Endothelial cell of umbilical vein (primary cell): ENCODE measurements around the gene HIKESHI. TPM values are rescaled to one million over a fixed set of nuclear protein-coding genes. Genes with fewer than 3 reads are reported as not detected.
"Not testable (repeated sequence)": the region's sequence is repeated elsewhere in the genome, so short reads cannot be mapped to it uniquely, and the experiment has no call there.

Source experiments
- BruUV-seq: library from RNA; stranded (reverse); fragments of 400-500 nt; replicated peaks from 2 replicates; lab custom pipeline; 2021; lab: Mats Ljungman, UMichigan
- CTCF ChIA-PET: fragments of 300-600, 350-600 bp; sonication (Branson Sonifier 250); formaldehyde crosslinking; loops from one replicate; lab custom pipeline; 2021; ENCODE audit warnings: antibody characterized with exemption, inconsistent platforms; lab: Charles Lee
- POLR2A ChIA-PET: fragments of 300-600, 350-600 bp; sonication (Branson Sonifier 250); formaldehyde crosslinking; loops from one replicate; lab custom pipeline; 2021; ENCODE audit warnings: antibody characterized with exemption, inconsistent platforms; lab: Charles Lee
- DNase-seq: peaks from one replicate; pipeline ENCODE4 v3.0.0-alpha.2; 2011; ENCODE audit warnings: low read depth, low spot score
- FAIRE-seq: peaks from 2 replicates; lab custom pipeline; 2011; peaks lifted over from hg19 to GRCh38; lab: Jason Lieb, UNC
- H2AFZ ChIP-seq: 2 replicates; pipeline ENCODE4 v1.6.0; 2012; ENCODE audit warnings: low read depth, low read length, control low read depth, inconsistent platforms
- H3K27ac ChIP-seq: 2 replicates; pipeline ENCODE4 v1.5.1; 2011; ENCODE audit warnings: low read depth, mild to moderate bottlenecking, control low read depth, low read length, moderate library complexity; ENCODE audit not compliant: insufficient read depth
- H3K27me3 ChIP-seq, 2 experiments: 2 replicates each; pipeline versions ENCODE4 v1.6.0 to v1.6.1; 2011; ENCODE audit warnings: low read length in 2 of 2, mixed read lengths in 1 of 2; ENCODE audit not compliant: control insufficient read depth in 2 of 2, insufficient read depth in 2 of 2
- H3K36me3 ChIP-seq, 2 experiments: 2 replicates in 1 of 2; 3 replicates in 1 of 2; pipeline ENCODE4 v1.5.1; 2011; ENCODE audit warnings: low read length in 2 of 2, mild to moderate bottlenecking in 1 of 2, moderate library complexity in 1 of 2; ENCODE audit not compliant: control insufficient read depth in 2 of 2, insufficient read depth in 2 of 2; ENCODE audit errors: extremely low read depth in 1 of 2
- H3K4me1 ChIP-seq: 3 replicates; pipeline ENCODE4 v1.5.1; 2011; ENCODE audit warnings: mild to moderate bottlenecking, low read length; ENCODE audit not compliant: control insufficient read depth, insufficient read depth; ENCODE audit errors: extremely low read depth
- H3K4me2 ChIP-seq: 2 replicates; pipeline ENCODE4 v1.6.1; 2011; ENCODE audit warnings: low read length, control low read depth, mixed read lengths; ENCODE audit not compliant: insufficient read depth
- H3K4me3 ChIP-seq, 3 experiments: fragments of 200-600 bp in 1 of 3; sonication (generic), shearing (Covaris generic) in 1 of 3; replicated peaks in 1 of 3; 2 replicates each; pipeline ENCODE4 v1.5.1; 2011 to 2016; ENCODE audit warnings: control low read depth in 3 of 3, low read length in 3 of 3, mild to moderate bottlenecking in 2 of 3, inconsistent platforms in 1 of 3, low read depth in 1 of 3, moderate library complexity in 1 of 3; ENCODE audit not compliant: insufficient read depth in 1 of 3
- H3K79me2 ChIP-seq: 2 replicates; pipeline ENCODE4 v1.6.0; 2012; ENCODE audit warnings: low read length, inconsistent platforms; ENCODE audit not compliant: control insufficient read depth, insufficient read depth
- H3K9ac ChIP-seq: replicated peaks from 2 replicates; pipeline ENCODE3; 2011; ENCODE audit warnings: low read length, control low read depth; ENCODE audit not compliant: insufficient read depth; ENCODE audit errors: extremely low read depth
- H3K9me1 ChIP-seq: replicated peaks from 3 replicates; pipeline ENCODE4 v1.6.0; 2011; ENCODE audit warnings: mild to moderate bottlenecking, low read length; ENCODE audit not compliant: control insufficient read depth, insufficient read depth; ENCODE audit errors: extremely low read depth
- H3K9me3 ChIP-seq: replicated peaks from 2 replicates; pipeline ENCODE4 v1.5.1; 2012; ENCODE audit warnings: low read length, inconsistent platforms; ENCODE audit not compliant: control insufficient read depth, insufficient read depth
- H4K20me1 ChIP-seq: replicated peaks from 2 replicates; pipeline ENCODE3; 2011; ENCODE audit warnings: mild to moderate bottlenecking, low read length; ENCODE audit not compliant: control insufficient read depth, insufficient read depth; ENCODE audit errors: extremely low read depth
- EZH2 ChIP-seq: IDR thresholded peaks from 2 replicates; pipeline ENCODE4 v1.6.1; 2012; ENCODE audit warnings: borderline replicate concordance, low read depth, mild to moderate bottlenecking, moderate library complexity, low read length, inconsistent platforms; ENCODE audit not compliant: severe bottlenecking
- GATA2 ChIP-seq: IDR thresholded peaks from 2 replicates; pipeline ENCODE4 v1.7.0; 2011; ENCODE audit warnings: low read depth, mild to moderate bottlenecking, moderate library complexity, mixed read lengths, low read length; ENCODE audit not compliant: insufficient read length, insufficient read depth
- MYC ChIP-seq: IDR thresholded peaks from one replicate; pipeline ENCODE4 v1.6.1; 2011; ENCODE audit warnings: mild to moderate bottlenecking, low read depth, low read length
- POLR2AphosphoS5 ChIP-seq: IDR thresholded peaks from 2 replicates; pipeline ENCODE4 v1.6.1; 2012; ENCODE audit warnings: low read depth, mild to moderate bottlenecking, control low read depth, low read length, moderate library complexity; ENCODE audit not compliant: insufficient read depth
- dilution Hi-C: fragments of 300-500 bp; cut with MboI; formaldehyde crosslinking; loops from one replicate; pipeline ENCODE4 v1.15.0; 2019; ENCODE audit warnings: low sequenced_read_pairs; ENCODE audit not compliant: extremely low pct_ligation_motif_present
- intact Hi-C: fragments of 100-400 bp; cut with micrococcal nuclease; formaldehyde crosslinking; loops from one replicate; pipeline ENCODE4 v1.10.0; 2022
- polyA plus RNA-seq, 4 experiments: library from polyadenylated mRNA; depleted of rRNA in 3 of 4; stranded (reverse) in 3 of 4; unstranded in 1 of 4; fragments of >200 nt; gene quantifications; 2 replicates each; pipeline versions ENCODE4 v1.2.1 to v1.2.3, GENCODE V29; 2011 to 2012; ENCODE audit warnings: missing spikeins in 1 of 4
- total RNA-seq: library from RNA; stranded (reverse); gene quantifications from 2 replicates; pipeline ENCODE4 v1.2.3, GENCODE V29; 2021
- TF ChIP-seq, protein P1 (sequence below), 2 donors: IDR thresholded peaks; 1 replicate in 1 of 2; 2 replicates in 1 of 2; pipeline ENCODE4 v1.5.1; 2011; ENCODE audit warnings: low read length in 2 of 2, mild to moderate bottlenecking in 2 of 2, moderate library complexity in 2 of 2, control low read depth in 1 of 2, inconsistent platforms in 1 of 2, low read depth in 1 of 2; ENCODE audit not compliant: insufficient read depth in 1 of 2; ENCODE audit errors: extremely low read depth in 1 of 2
- TF ChIP-seq, protein P2 (sequence below): IDR thresholded peaks from 2 replicates; pipeline ENCODE4 v1.6.1; 2011; ENCODE audit not compliant: insufficient read depth, insufficient read length

The HIKESHI gene
- total and polyA plus RNA-seq, 2 donors (not counting 3 experiments of a cell fraction or from before 2014, with no cell fraction given): 40.2 to 66.9 TPM

DNA sequence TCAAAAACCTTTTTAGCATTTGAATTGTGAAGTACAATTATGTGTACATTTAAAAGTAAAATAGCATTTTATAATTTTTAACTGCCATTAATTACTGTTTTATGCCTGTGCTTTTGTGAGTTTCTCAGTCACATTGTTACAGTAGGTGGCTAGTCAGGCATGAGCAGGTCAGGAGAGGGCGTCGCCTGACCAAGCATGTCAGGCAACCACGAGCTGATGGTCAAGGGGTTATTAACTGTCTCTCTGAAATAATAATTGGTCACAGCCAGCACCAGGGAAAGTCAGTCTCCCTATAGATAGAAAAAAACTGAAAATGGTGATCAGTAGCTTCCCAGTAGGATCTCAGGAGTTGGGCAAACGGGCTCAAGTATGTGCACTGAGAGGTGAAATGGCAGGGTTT, 53.2 kb downstream of the HIKESHI start:
- intact Hi-C loops: no loop called here
- Histone ChIP-seq H3K4me3 (no peak overlapping the region), H3K27ac (no peak overlapping the region), H2AFZ (no peak overlapping the region), H3K27me3 (no peaks in the 10 kb centered on the region), H3K4me1 (peaks cover 6% of the 10 kb centered on the region), H3K79me2 (no peaks in the 10 kb centered on the region), H3K9ac (no peak overlapping the region), H3K9me1 (no peaks in the 10 kb centered on the region), H4K20me1 (no peaks in the 10 kb centered on the region), H3K9me3 (no peaks in the 10 kb centered on the region), H3K36me3 (no peaks in the 10 kb centered on the region), H3K4me2 (no peak overlapping the region)
- BruUV-seq: no TSS peak
- POLR2A ChIA-PET: no interaction called here
- CTCF ChIA-PET: interaction anchor here (1.2 kb wide), 1 partner anchor 9 kb away, joined by 4 read pairs; no protein-coding TSS in a partner anchor
- FAIRE-seq (no peak), DNase-seq (no peak)
- TF ChIP-seq, protein P1, sequence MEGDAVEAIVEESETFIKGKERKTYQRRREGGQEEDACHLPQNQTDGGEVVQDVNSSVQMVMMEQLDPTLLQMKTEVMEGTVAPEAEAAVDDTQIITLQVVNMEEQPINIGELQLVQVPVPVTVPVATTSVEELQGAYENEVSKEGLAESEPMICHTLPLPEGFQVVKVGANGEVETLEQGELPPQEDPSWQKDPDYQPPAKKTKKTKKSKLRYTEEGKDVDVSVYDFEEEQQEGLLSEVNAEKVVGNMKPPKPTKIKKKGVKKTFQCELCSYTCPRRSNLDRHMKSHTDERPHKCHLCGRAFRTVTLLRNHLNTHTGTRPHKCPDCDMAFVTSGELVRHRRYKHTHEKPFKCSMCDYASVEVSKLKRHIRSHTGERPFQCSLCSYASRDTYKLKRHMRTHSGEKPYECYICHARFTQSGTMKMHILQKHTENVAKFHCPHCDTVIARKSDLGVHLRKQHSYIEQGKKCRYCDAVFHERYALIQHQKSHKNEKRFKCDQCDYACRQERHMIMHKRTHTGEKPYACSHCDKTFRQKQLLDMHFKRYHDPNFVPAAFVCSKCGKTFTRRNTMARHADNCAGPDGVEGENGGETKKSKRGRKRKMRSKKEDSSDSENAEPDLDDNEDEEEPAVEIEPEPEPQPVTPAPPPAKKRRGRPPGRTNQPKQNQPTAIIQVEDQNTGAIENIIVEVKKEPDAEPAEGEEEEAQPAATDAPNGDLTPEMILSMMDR (IDR thresholded peaks at IDR 0.05; ENCODE audit: extremely low read depth in 1 of 2, insufficient read depth in 1 of 2, low read depth in 1 of 2, low read length in 2 of 2): no peak
- TF ChIP-seq, protein P2, sequence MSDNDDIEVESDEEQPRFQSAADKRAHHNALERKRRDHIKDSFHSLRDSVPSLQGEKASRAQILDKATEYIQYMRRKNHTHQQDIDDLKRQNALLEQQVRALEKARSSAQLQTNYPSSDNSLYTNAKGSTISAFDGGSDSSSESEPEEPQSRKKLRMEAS: no peak
- TF ChIP-seq MYC: no peak
- no peak for TF ChIP-seq GATA2
- no peak for TF ChIP-seq POLR2AphosphoS5
- TF ChIP-seq EZH2: no peak
- dilution Hi-C loops: no loop called here

DNA sequence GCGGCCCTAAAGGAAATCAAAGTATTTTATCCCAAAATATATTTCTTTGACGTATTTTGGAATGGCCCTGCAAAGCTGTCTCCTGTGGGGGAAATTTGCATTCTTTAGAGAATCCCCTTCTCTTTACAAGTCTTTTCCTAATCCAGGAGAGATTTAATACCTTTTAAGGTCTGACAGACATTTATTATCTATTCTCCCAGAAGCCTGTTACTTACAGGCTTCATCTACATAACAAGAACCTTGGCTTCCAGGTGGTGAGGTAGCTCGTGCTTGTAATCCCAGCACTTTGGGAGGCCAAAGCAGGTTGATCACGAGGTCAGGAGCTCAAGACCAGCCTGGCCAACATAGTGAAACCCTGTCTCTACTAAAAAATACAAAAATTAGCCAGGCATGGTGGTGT, 55.4 kb downstream of the HIKESHI start:
- POLR2A ChIA-PET, H3K4me1 ChIP-seq, H3K27me3 ChIP-seq, H3K9ac ChIP-seq, FAIRE-seq, H3K9me1 ChIP-seq, H3K4me3 ChIP-seq, dilution Hi-C loops, H3K27ac ChIP-seq, H3K4me2 ChIP-seq, H3K9me3 ChIP-seq, H2AFZ ChIP-seq, intact Hi-C loops, H4K20me1 ChIP-seq, BruUV-seq, CTCF ChIA-PET, H3K79me2 ChIP-seq, DNase-seq, H3K36me3 ChIP-seq: not testable (repeated sequence)
